Naive B cell (primary cell): ENCODE data around the gene IL15. TPM values are rescaled to one million over a fixed set of nuclear protein-coding genes. Genes with fewer than 3 reads are reported as not detected.
"Not testable (repeated sequence)": the region's sequence is repeated elsewhere in the genome, so short reads cannot be mapped to it uniquely, and the experiment has no call there.

ENCODE experiments used
- ATAC-seq, 2 donors: fragments of 150-1000 bp; cut with Tn5 transposase; 2 replicates each; pipeline ENCODE4 v1.10.0; 2021; ENCODE audit warnings: low read depth in 2 of 2, mild to moderate bottlenecking in 2 of 2, moderate library complexity in 2 of 2
- DNase-seq: peaks from one replicate; pipeline ENCODE4 v3.0.0; 2022
- H3K27ac Mint-ChIP-seq, 6 donors: one replicate each; pipeline ENCODE4 v1.8.0; 2020 to 2022; ENCODE audit warnings: mild to moderate bottlenecking in 6 of 6, mixed read lengths in 6 of 6, moderate library complexity in 5 of 6, inconsistent platforms in 2 of 6
- H3K27me3 Mint-ChIP-seq, 3 donors: one replicate each; pipeline ENCODE4 v1.8.0; 2021 to 2022; ENCODE audit warnings: mixed read lengths in 3 of 3, mild to moderate bottlenecking in 1 of 3
- H3K36me3 Mint-ChIP-seq, 2 donors: one replicate each; pipeline ENCODE4 v1.8.0; 2020 to 2022; ENCODE audit warnings: mixed read lengths in 2 of 2, inconsistent platforms in 1 of 2, mild to moderate bottlenecking in 1 of 2
- H3K4me1 Mint-ChIP-seq, 3 donors: one replicate each; pipeline ENCODE4 v1.8.0; 2020 to 2022; ENCODE audit warnings: mixed read lengths in 3 of 3, inconsistent platforms in 1 of 3, mild to moderate bottlenecking in 1 of 3, moderate library complexity in 1 of 3
- H3K4me3 Mint-ChIP-seq, 8 donors: one replicate each; pipeline ENCODE4 v1.8.0; 2020 to 2022; ENCODE audit warnings: mild to moderate bottlenecking in 8 of 8, mixed read lengths in 8 of 8, moderate library complexity in 8 of 8, inconsistent platforms in 2 of 8
- H3K9me3 Mint-ChIP-seq, 7 donors: one replicate each; pipeline ENCODE4 v1.8.0; 2020 to 2022; ENCODE audit warnings: mixed read lengths in 7 of 7, mild to moderate bottlenecking in 5 of 7, inconsistent platforms in 2 of 7, moderate library complexity in 1 of 7
- polyA plus RNA-seq, 6 donors: library from polyadenylated mRNA; unstranded; fragments of 300-500 nt; fragmentation: Illumina TruSeq; gene quantifications; one replicate each; pipeline ENCODE4 v1.2.3, GENCODE V29; 2021; ENCODE audit warnings: low read depth in 6 of 6

IL15 gene
- polyA plus RNA-seq, 6 donors from 2014 or later = 2.7 to 16.6 (median 8.4) TPM

- Mint-ChIP-seq H3K9me3 (no peaks in the 10 kb centered on the region), H3K27ac (peak overlapping the region in 1 of 6 donors; percentile 69), H3K27me3 (no peaks in the 10 kb centered on the region), H3K4me3 (no peak overlapping the region), H3K4me1 (peaks cover 5 to 29% (median 15%) of the 10 kb centered on the region in 3 donors), H3K36me3 (peaks cover 12 to 19% of the 10 kb centered on the region in 2 donors)
- DNase-seq (no peak), ATAC-seq (no peak)
Measured at GRCh38 chr4:141657550-141658250, 21.3 kb downstream of the IL15 start.

DNA sequence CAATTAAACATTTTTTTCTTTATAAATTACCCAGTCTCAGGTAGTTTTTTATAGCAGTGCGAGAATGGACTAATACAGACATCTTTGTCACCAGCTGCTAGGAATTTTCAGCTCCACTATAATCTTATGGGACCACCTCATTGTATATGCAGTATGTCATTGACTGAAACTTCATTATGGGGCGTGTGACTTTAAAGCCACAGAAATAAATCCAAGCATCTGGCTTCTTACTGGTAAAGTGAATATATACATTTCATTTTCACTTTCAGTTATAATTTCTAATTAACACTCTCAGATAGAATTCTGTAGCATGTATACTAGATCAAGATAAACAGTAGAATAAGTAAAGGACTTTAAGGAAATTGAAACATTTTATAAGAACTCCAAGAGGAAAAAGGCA is 21.9 kb downstream of the IL15 start:
- peaks cover 12 to 19% of the 10 kb centered on the region in 2 donors for H3K36me3 Mint-ChIP-seq
- H3K4me3 Mint-ChIP-seq = no peak overlapping the region
- no peaks in the 10 kb centered on the region for H3K27me3 Mint-ChIP-seq
- no peak overlapping the region for H3K27ac Mint-ChIP-seq
- ATAC-seq (no peak), DNase-seq (no peak)
- no peaks in the 10 kb centered on the region for H3K9me3 Mint-ChIP-seq
- H3K4me1 Mint-ChIP-seq = peaks cover 5 to 29% (median 15%) of the 10 kb centered on the region in 3 donors

DNA sequence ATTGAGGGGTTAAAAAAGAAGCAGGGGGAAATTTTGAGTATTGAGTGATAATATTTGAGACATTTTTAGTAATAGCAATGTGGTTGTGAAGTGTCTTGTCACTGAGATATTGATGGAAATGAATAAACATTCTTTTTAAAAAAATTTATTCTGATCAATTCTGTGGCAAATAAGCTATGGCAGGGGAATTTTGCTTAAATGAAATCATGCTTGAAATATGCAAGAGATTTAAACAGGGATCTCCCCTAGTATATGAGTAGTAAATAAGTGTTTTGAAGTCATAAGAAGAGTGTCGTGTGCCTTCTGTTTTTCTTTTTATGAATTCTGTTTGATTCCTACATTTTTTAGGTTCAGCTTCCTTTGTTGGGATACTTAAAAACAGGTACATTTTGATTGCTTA is 23.2 kb downstream of the IL15 start:
- Mint-ChIP-seq H3K4me3 (peak overlapping the region in 1 of 8 donors; percentile 31), H3K36me3 (peaks cover 12 to 19% of the 10 kb centered on the region in 2 donors), H3K27me3 (no peaks in the 10 kb centered on the region), H3K27ac (peak overlapping the region in 1 of 6 donors; percentile 39), H3K9me3 (no peaks in the 10 kb centered on the region), H3K4me1 (peaks cover 5 to 24% (median 11%) of the 10 kb centered on the region in 3 donors)
- ATAC-seq = no peak
- DNase-seq = no peak

GRCh38 chr4:141660880-141661279 is 24.5 kb downstream of the IL15 start:
- DNase-seq (no peak), ATAC-seq (no peak)
- H3K27ac Mint-ChIP-seq = no peak overlapping the region
- H3K36me3 Mint-ChIP-seq = peaks cover 12 to 19% of the 10 kb centered on the region in 2 donors
- H3K4me3 Mint-ChIP-seq = no peak overlapping the region
- H3K9me3 Mint-ChIP-seq = no peaks in the 10 kb centered on the region
- peaks cover 0 to 20% (median 11%) of the 10 kb centered on the region in 3 donors for H3K4me1 Mint-ChIP-seq
- no peaks in the 10 kb centered on the region for H3K27me3 Mint-ChIP-seq

GRCh38 chr4:141668200-141668910 is 32.0 kb downstream of the IL15 start:
- Mint-ChIP-seq H3K36me3 (peaks cover 5 to 8% of the 10 kb centered on the region in 2 donors), H3K9me3 (peaks cover 0 to 4% (median 0%) of the 10 kb centered on the region in 7 donors), H3K27me3 (no peaks in the 10 kb centered on the region), H3K27ac (peak overlapping the region in 1 of 6 donors; percentile 59), H3K4me3 (no peak overlapping the region), H3K4me1 (peaks cover 0 to 4% (median 4%) of the 10 kb centered on the region in 3 donors)
- DNase-seq = no peak
- ATAC-seq = no peak

DNA sequence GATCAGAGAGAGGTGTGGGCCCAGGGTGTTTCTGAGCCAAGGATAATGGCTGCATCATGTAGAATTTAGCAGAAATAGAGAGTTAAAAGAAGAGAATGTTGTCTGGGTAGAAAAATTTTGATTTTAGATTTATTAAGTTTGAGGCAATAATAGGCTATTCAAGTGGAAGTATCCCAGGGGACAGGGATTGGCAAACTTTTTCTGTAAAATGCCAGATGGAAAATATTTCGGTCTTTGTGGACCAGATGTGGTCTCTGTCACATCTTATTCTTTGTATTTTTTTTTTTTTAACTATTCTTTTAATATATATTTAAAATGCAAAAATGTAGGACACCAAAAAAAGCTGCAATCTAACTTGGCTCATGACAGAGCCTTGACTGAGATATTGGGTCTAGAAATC is 33.1 kb downstream of the IL15 start:
- no peak overlapping the region for H3K4me3 Mint-ChIP-seq
- H3K27me3 Mint-ChIP-seq = no peaks in the 10 kb centered on the region
- H3K4me1 Mint-ChIP-seq = peaks cover 0 to 4% (median 0%) of the 10 kb centered on the region in 3 donors

DNA sequence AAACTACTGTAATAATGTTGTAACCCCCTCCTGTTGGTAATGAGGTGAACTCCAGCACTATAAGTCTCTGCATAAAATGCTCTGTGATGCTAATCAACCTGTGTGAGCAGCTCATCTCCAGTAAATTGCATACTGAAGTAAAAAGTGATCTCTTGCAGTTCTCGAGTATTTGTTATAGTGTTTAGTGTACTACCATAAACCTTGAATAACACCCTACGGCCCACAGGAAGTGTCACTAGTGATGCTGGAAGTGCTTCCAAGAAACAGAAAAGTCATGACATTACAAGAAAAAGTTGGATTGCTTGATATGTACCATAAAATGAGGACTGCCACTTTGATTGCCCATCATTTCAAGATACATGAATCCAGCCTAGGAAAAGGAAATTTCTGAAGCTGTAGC is 39.0 kb downstream of the IL15 start:
- no peak for DNase-seq
- Mint-ChIP-seq H3K9me3 (no peaks in the 10 kb centered on the region), H3K27ac (no peak overlapping the region), H3K4me3 (no peak overlapping the region), H3K27me3 (no peaks in the 10 kb centered on the region), H3K36me3 (no peaks in the 10 kb centered on the region), H3K4me1 (peaks cover 0 to 9% (median under 1%) of the 10 kb centered on the region in 3 donors)
- ATAC-seq = no peak

More for the DNA sequence above, 33.1 kb downstream of the IL15 start:
- DNase-seq (no peak), ATAC-seq (no peak)
- H3K36me3 Mint-ChIP-seq = peaks cover 5 to 8% of the 10 kb centered on the region in 2 donors
- no peak overlapping the region for H3K27ac Mint-ChIP-seq
- H3K9me3 Mint-ChIP-seq = peaks cover 0 to 4% (median 0%) of the 10 kb centered on the region in 7 donors

DNA sequence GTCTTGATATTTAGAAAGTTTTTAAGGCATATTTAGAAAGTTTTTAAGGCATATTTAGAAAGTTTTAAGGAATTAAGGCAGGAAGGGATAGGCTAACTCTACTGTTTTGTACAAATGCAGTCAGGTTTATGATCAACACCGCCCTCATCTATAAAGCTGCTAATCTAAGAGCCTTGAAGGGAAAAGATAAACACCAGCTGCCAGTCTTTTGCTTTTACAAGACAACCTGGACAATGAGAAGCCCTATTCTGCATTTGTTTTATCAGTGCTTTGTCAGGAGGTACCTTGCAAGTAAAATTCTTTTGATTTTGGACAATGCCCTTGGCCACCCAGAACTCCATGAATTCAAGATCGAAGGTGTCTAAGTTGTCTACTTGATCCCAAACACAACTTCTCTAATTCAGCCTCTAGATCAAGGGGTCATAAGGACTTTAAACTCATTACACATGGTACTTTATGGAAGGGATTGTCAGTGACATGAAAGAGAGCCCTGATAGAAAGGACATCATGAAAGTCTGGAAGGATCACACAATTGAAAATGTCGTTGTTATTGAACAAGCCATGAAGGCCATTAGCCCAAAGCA is 39.8 kb downstream of the IL15 start:
- Mint-ChIP-seq H3K9me3 (no peaks in the 10 kb centered on the region), H3K4me1 (peaks cover 8 to 15% (median 8%) of the 10 kb centered on the region in 3 donors), H3K27me3 (no peaks in the 10 kb centered on the region), H3K36me3 (no peaks in the 10 kb centered on the region), H3K4me3 (no peak overlapping the region), H3K27ac (peak overlapping the region in 1 of 6 donors; percentile 7)
- DNase-seq (no peak), ATAC-seq (no peak)

DNA sequence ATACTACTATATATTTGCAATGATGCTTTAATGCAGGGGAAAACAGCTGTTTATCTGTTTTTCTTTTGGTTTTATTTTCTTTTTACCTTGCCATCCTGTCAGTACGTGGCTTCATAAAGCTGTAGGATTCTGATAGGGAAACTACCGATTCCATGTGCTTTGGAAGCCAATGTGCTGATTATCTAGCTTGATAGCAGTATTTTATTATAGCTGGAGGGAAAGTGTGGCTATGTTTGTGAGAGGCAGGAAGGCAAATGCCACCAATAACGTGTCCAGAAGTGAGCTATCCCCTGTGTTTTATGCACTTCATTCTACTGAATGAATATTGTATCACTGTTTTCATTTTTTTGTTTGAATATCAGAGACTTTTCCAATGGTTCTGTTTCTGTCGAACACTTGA is 43.7 kb downstream of the IL15 start:
- Mint-ChIP-seq H3K27me3 (no peaks in the 10 kb centered on the region), H3K27ac (no peak overlapping the region), H3K4me1 (peaks cover 8 to 15% (median 11%) of the 10 kb centered on the region in 3 donors), H3K9me3 (no peaks in the 10 kb centered on the region), H3K4me3 (no peak overlapping the region), H3K36me3 (no peaks in the 10 kb centered on the region)
- ATAC-seq = no peak
- DNase-seq = no peak

DNA sequence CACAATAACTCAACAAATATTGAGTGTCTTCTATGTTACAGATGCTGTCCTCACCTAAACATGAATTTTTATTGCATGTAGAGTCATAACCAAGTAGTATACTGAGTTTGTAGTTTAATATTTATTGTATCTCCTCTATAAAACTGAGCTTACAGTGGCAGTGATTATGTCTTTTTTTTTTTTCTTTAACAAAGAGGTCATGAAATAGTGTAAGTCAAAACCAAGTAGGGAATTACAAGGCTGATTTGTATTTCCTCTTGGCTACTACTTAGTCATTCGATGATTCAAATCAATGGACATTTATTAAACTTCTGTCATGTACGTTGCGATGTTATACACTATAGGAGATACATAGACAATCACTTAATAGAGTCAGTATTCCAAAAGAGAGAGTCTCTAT is 48.4 kb downstream of the IL15 start:
- ATAC-seq = no peak
- Mint-ChIP-seq H3K9me3 (peaks cover 0 to 4% (median 0%) of the 10 kb centered on the region in 7 donors), H3K36me3 (peaks cover 0 to 12% of the 10 kb centered on the region in 2 donors), H3K27ac (no peak overlapping the region), H3K4me3 (no peak overlapping the region), H3K4me1 (peaks cover 8 to 11% (median 11%) of the 10 kb centered on the region in 3 donors), H3K27me3 (no peaks in the 10 kb centered on the region)
- no peak for DNase-seq

GRCh38 chr4:141686146-141686775 is 49.9 kb downstream of the IL15 start:
- ATAC-seq = no peak
- Mint-ChIP-seq H3K4me3 (no peak overlapping the region), H3K27me3 (no peaks in the 10 kb centered on the region), H3K4me1 (peaks cover 0 to 3% (median 0%) of the 10 kb centered on the region in 3 donors), H3K36me3 (peaks cover 0 to 19% of the 10 kb centered on the region in 2 donors), H3K27ac (no peak overlapping the region), H3K9me3 (peaks cover 0 to 4% (median 0%) of the 10 kb centered on the region in 7 donors)
- no peak for DNase-seq

GRCh38 chr4:141686879-141687278 is 50.5 kb downstream of the IL15 start:
- H3K27me3 Mint-ChIP-seq = no peaks in the 10 kb centered on the region
- ATAC-seq (no peak), DNase-seq (no peak)
- H3K27ac Mint-ChIP-seq = no peak overlapping the region
- peaks cover 0 to 19% of the 10 kb centered on the region in 2 donors for H3K36me3 Mint-ChIP-seq
- no peak overlapping the region for H3K4me3 Mint-ChIP-seq
- H3K4me1 Mint-ChIP-seq = peaks cover 0 to 3% (median 0%) of the 10 kb centered on the region in 3 donors
- H3K9me3 Mint-ChIP-seq = peaks cover 0 to 4% (median 0%) of the 10 kb centered on the region in 7 donors

- not testable (repeated sequence) for DNase-seq, H3K4me3 Mint-ChIP-seq, H3K9me3 Mint-ChIP-seq, ATAC-seq, H3K27ac Mint-ChIP-seq, H3K4me1 Mint-ChIP-seq, H3K27me3 Mint-ChIP-seq
- H3K36me3 Mint-ChIP-seq = peaks cover 0 to 19% of the 10 kb centered on the region in 2 donors
Measured at GRCh38 chr4:141689726-141690296, 53.4 kb downstream of the IL15 start.
